Measurements from ENCODE around the gene PRKN. TPM values are rescaled to one million over a fixed set of nuclear protein-coding genes. Genes with fewer than 3 reads are reported as not detected.

PRKN gene
- total and polyA plus RNA-seq, 9 of the 15 experiments (the other 6 are each of a cell fraction or from before 2014, with no cell fraction given): 0.03 to 0.96 (median 0.15) TPM; not detected in 2

DNA sequence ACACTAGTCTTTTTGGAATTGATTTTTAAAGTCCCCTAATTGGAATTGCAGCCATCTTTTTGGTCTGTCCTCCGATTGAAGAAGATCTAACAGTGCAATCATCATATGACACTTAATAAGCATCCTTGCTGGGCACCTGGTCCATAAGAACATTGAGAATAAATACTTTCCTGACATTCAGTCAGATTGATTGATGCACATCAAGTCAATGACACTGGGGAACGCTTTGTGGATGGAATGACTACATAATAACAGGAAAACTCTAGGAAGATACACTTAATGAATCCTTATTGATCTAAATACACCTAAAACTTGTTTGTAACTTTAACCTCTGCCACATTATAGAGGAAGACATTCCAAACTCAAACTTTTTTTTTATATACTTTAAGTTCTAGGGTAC is 255.7 kb downstream of the PRKN start:
- Histone ChIP-seq H3K79me2 (ENCODE audit: control insufficient read depth, insufficient read depth, low read length) (no peaks in the 10 kb centered on the region), H3K4me1 (replicated peaks in 1 of 2; ENCODE audit: control insufficient read depth in 2 of 2, insufficient read depth in 2 of 2, low read length in 2 of 2) (no peaks in the 10 kb centered on the region), H3K4me2 (ENCODE audit: insufficient read depth, low read length) (no peak overlapping the region), H2AFZ (ENCODE audit: low read depth, low read length) (no peak overlapping the region), H3K9me3 (replicated peaks; ENCODE audit: control insufficient read depth, insufficient read depth, low read depth, low read length) (no peaks in the 10 kb centered on the region), H3K9me1 (ENCODE audit: control insufficient read depth, insufficient read depth, low read length) (no peaks in the 10 kb centered on the region), H4K20me1 (replicated peaks; ENCODE audit: control insufficient read depth, insufficient read depth, low read length) (no peaks in the 10 kb centered on the region), H3K4me3 (no peak overlapping the region), H3K36me3 (ENCODE audit: control insufficient read depth, insufficient read depth, low read length) (no peaks in the 10 kb centered on the region), H3K27me3 (ENCODE audit: control insufficient read depth in 2 of 2, insufficient read depth in 2 of 2, low read length in 2 of 2) (no peaks in the 10 kb centered on the region), H3K9ac (ENCODE audit: insufficient read depth in 1 of 2, low read depth in 2 of 2, low read length in 2 of 2) (no peak overlapping the region), H3K27ac (ENCODE audit: extremely low read depth, low read depth, low read length) (no peak overlapping the region)
- no peak for TF ChIP-seq ZNF668 (CRISPR knock-in tag; IDR thresholded peaks at IDR 0.05)
- TF ChIP-seq PHB (CRISPR knock-in tag; IDR thresholded peaks at IDR 0.05): no peak
- TF ChIP-seq SREBF1 (IDR thresholded peaks at IDR 0.05; ENCODE audit: borderline replicate concordance, low read depth, low read length): no peak
- TF ChIP-seq, protein P1, sequence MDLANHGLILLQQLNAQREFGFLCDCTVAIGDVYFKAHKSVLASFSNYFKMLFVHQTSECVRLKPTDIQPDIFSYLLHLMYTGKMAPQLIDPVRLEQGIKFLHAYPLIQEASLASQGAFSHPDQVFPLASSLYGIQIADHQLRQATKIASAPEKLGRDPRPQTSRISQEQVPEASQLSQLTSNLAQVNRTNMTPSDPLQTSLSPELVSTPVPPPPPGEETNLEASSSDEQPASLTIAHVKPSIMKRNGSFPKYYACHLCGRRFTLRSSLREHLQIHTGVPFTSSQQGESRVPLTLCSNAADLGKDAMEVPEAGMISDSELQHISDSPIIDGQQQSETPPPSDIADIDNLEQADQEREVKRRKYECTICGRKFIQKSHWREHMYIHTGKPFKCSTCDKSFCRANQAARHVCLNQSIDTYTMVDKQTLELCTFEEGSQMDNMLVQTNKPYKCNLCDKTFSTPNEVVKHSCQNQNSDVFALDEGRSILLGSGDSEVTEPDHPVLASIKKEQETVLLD (IDR thresholded peaks at IDR 0.05): no peak
- TF ChIP-seq NCOA1 (IDR thresholded peaks at IDR 0.05; ENCODE audit: low read depth): no peak
- TF ChIP-seq, protein P2, sequence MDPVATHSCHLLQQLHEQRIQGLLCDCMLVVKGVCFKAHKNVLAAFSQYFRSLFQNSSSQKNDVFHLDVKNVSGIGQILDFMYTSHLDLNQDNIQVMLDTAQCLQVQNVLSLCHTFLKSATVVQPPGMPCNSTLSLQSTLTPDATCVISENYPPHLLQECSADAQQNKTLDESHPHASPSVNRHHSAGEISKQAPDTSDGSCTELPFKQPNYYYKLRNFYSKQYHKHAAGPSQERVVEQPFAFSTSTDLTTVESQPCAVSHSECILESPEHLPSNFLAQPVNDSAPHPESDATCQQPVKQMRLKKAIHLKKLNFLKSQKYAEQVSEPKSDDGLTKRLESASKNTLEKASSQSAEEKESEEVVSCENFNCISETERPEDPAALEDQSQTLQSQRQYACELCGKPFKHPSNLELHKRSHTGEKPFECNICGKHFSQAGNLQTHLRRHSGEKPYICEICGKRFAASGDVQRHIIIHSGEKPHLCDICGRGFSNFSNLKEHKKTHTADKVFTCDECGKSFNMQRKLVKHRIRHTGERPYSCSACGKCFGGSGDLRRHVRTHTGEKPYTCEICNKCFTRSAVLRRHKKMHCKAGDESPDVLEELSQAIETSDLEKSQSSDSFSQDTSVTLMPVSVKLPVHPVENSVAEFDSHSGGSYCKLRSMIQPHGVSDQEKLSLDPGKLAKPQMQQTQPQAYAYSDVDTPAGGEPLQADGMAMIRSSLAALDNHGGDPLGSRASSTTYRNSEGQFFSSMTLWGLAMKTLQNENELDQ (CRISPR knock-in tag; IDR thresholded peaks at IDR 0.05; ENCODE audit: borderline replicate concordance): no peak
- TF ChIP-seq ARHGAP35 (IDR thresholded peaks at IDR 0.05; ENCODE audit: partially characterized antibody): no peak
- TF ChIP-seq XRCC3 (IDR thresholded peaks at IDR 0.05): no peak
- TF ChIP-seq, protein P3, sequence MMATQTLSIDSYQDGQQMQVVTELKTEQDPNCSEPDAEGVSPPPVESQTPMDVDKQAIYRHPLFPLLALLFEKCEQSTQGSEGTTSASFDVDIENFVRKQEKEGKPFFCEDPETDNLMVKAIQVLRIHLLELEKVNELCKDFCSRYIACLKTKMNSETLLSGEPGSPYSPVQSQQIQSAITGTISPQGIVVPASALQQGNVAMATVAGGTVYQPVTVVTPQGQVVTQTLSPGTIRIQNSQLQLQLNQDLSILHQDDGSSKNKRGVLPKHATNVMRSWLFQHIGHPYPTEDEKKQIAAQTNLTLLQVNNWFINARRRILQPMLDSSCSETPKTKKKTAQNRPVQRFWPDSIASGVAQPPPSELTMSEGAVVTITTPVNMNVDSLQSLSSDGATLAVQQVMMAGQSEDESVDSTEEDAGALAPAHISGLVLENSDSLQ (IDR thresholded peaks at IDR 0.05): no peak
- no peak for TF ChIP-seq ZSCAN29 (IDR thresholded peaks at IDR 0.05)
- TF ChIP-seq MCM3 (IDR thresholded peaks at IDR 0.05): no peak
- TF ChIP-seq LCOR (CRISPR knock-in tag; IDR thresholded peaks at IDR 0.05): no peak
- TF ChIP-seq NCOA2 (IDR thresholded peaks at IDR 0.05; ENCODE audit: partially characterized antibody in 2 of 2): no peak
- TF ChIP-seq FOXA1 (IDR thresholded peaks at IDR 0.05; ENCODE audit: borderline replicate concordance): no peak
- TF ChIP-seq, protein P4, sequence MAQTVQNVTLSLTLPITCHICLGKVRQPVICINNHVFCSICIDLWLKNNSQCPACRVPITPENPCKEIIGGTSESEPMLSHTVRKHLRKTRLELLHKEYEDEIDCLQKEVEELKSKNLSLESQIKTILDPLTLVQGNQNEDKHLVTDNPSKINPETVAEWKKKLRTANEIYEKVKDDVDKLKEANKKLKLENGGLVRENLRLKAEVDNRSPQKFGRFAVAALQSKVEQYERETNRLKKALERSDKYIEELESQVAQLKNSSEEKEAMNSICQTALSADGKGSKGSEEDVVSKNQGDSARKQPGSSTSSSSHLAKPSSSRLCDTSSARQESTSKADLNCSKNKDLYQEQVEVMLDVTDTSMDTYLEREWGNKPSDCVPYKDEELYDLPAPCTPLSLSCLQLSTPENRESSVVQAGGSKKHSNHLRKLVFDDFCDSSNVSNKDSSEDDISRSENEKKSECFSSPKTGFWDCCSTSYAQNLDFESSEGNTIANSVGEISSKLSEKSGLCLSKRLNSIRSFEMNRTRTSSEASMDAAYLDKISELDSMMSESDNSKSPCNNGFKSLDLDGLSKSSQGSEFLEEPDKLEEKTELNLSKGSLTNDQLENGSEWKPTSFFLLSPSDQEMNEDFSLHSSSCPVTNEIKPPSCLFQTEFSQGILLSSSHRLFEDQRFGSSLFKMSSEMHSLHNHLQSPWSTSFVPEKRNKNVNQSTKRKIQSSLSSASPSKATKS (CRISPR knock-in tag; IDR thresholded peaks at IDR 0.05): no peak
- TF ChIP-seq FUS (optimal IDR thresholded peaks at IDR 0.05; ENCODE audit: low read depth, low read length): no peak
- no peak for TF ChIP-seq KAT7 (CRISPR knock-in tag; IDR thresholded peaks at IDR 0.05; ENCODE audit: borderline replicate concordance)
- BruUV-seq (replicated peaks): no TSS peak
- FAIRE-seq: no peak
- no peak for DNase-seq (ENCODE audit: extremely low read depth in 1 of 4, low spot score in 3 of 4)
- in situ Hi-C loops (cut with MboI) (no loop called here), intact Hi-C loops (cut with micrococcal nuclease) (no loop called here)
- POLR2A ChIA-PET: no interaction called here
- no peak for ATAC-seq
- 0% methylated on average over 2 of the region's 2 CpGs for WGBS (ENCODE audit: insufficient coverage, low coverage, missing lambda C conversion rate)
- CTCF ChIA-PET (ENCODE audit: low intra/inter-chr PET ratio): no interaction called here
